Nephron progenitor cell (in vitro differentiated cells): ENCODE data around the gene CCDC188.
"Not testable (repeated sequence)": the region's sequence is repeated elsewhere in the genome, so short reads cannot be mapped to it uniquely, and the experiment has no call there.

Source experiments
- DNase-seq: peaks from one replicate; pipeline ENCODE4 v3.0.0; 2021
- H3K27ac Mint-ChIP-seq: 2 replicates; pipeline ENCODE4 v1.8.0; 2021; ENCODE audit warnings: mild to moderate bottlenecking, moderate library complexity, mixed read lengths
- H3K27me3 Mint-ChIP-seq: 2 replicates; pipeline ENCODE4 v1.8.0; 2021; ENCODE audit warnings: mild to moderate bottlenecking, low read depth, mixed read lengths; ENCODE audit not compliant: poor library complexity
- H3K36me3 Mint-ChIP-seq: 2 replicates; pipeline ENCODE4 v1.8.0; 2021; ENCODE audit warnings: low read depth, mixed read lengths
- H3K4me1 Mint-ChIP-seq: 2 replicates; pipeline ENCODE4 v1.8.0; 2021; ENCODE audit warnings: mixed read lengths
- H3K4me3 Mint-ChIP-seq: 2 replicates; pipeline ENCODE4 v1.8.0; 2021; ENCODE audit warnings: mild to moderate bottlenecking, moderate library complexity, mixed read lengths
- H3K9me3 Mint-ChIP-seq: 2 replicates; pipeline ENCODE4 v1.8.0; 2021; ENCODE audit warnings: mild to moderate bottlenecking, moderate library complexity, mixed read lengths
- TF ChIP-seq, protein P1 (sequence below): fragments of 200-600 bp; sonication (generic); IDR thresholded peaks from 2 replicates; pipeline ENCODE4 v1.5.0; 2021; ENCODE audit warnings: antibody characterized with exemption

CCDC188 gene

GRCh38 chr22:20160041-20160440, 9.2 kb upstream of the CCDC188 start:
- TF ChIP-seq, protein P1, sequence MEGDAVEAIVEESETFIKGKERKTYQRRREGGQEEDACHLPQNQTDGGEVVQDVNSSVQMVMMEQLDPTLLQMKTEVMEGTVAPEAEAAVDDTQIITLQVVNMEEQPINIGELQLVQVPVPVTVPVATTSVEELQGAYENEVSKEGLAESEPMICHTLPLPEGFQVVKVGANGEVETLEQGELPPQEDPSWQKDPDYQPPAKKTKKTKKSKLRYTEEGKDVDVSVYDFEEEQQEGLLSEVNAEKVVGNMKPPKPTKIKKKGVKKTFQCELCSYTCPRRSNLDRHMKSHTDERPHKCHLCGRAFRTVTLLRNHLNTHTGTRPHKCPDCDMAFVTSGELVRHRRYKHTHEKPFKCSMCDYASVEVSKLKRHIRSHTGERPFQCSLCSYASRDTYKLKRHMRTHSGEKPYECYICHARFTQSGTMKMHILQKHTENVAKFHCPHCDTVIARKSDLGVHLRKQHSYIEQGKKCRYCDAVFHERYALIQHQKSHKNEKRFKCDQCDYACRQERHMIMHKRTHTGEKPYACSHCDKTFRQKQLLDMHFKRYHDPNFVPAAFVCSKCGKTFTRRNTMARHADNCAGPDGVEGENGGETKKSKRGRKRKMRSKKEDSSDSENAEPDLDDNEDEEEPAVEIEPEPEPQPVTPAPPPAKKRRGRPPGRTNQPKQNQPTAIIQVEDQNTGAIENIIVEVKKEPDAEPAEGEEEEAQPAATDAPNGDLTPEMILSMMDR: no peak
- DNase-seq: no peak
- no peak overlapping the region for H3K27ac Mint-ChIP-seq
- H3K9me3 Mint-ChIP-seq: peaks cover 5% of the 10 kb centered on the region
- no peak overlapping the region for H3K4me3 Mint-ChIP-seq
- H3K4me1 Mint-ChIP-seq: peaks cover 12% of the 10 kb centered on the region
- no peaks in the 10 kb centered on the region for H3K36me3 Mint-ChIP-seq
- H3K27me3 Mint-ChIP-seq: peaks cover 18% of the 10 kb centered on the region

DNA sequence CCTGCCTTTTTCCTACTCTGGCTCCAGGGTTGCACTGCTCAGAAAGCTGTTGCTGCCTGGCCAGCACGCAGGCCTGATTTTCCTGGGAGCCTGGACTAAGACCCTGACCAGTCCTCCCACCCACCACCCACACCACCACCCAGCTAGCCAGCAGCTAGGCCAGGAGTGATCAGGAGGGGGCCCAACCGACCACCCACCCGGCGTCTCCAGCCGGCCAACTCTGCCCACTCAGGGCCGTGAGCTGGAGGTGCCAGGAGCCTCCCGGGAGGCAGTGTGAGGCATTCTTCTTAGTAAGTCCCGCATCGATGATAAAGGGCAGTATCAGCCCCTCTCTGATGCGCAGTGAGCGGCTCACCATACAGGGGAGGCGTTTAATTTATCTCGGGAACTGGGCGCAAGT, 8.7 kb upstream of the CCDC188 start:
- peaks cover 15% of the 10 kb centered on the region for H3K27me3 Mint-ChIP-seq
- H3K4me3 Mint-ChIP-seq, H3K27ac Mint-ChIP-seq, DNase-seq, H3K9me3 Mint-ChIP-seq, H3K36me3 Mint-ChIP-seq: not testable (repeated sequence)
- peaks cover 12% of the 10 kb centered on the region for H3K4me1 Mint-ChIP-seq

DNA sequence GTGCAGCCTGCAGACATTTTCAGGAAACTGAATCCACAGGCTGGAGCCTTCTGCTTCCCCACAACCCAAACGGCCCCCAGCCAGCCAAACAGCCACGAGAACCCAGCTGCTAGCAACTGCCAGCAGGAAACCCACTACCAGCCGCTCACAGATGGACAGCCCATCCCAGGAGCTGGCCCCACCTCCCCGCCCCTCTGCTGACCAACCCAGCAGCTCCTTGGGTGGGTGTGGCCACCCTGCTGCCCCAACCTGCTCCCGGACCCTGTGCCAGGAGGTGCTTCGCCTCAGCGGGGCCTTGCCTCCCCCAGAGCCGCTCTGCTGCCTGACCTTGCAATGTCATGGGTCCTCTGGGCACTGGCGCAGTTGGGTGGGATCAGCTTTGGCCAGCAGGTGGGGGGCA, 8.2 kb upstream of the CCDC188 start:
- DNase-seq: peak; percentile 56
- H3K9me3 Mint-ChIP-seq: peaks cover 1% of the 10 kb centered on the region
- peaks cover 15% of the 10 kb centered on the region for H3K27me3 Mint-ChIP-seq
- peaks cover 14% of the 10 kb centered on the region for H3K4me1 Mint-ChIP-seq
- H3K4me3 Mint-ChIP-seq: no peak overlapping the region
- TF ChIP-seq, protein P1: no peak
- no peak overlapping the region for H3K27ac Mint-ChIP-seq
- H3K36me3 Mint-ChIP-seq: no peaks in the 10 kb centered on the region

DNA sequence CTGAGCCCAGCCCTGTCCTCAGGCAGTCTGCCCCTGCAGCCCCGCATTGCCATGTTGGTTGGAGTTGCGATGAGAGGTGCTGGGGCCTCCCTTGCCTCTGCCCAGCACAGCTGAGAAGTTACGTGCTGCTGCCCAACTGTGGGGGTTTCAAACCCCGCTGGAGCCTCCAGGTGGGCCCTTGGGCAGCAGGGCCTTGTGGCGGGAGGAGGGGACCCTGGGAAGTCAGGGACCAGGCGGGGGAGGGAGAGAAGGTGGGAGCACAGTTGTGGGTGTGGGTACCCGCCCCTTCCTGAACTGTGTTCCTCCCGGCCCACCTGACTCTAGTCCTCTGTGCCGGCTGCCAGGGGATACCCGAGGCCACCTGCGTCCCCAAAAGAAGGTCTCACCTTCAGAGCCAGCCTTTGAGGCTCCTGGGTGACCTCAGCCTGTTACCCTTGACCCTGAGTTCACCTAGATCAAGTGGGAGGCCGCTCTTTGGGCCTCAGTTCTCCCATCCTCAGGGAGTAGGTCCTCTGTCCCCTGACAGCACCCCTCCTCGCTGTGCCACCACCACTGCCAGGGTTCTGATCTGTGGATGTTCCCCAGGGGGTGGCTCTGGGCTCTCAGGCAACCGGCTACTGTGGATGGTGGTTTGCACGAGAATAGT, 7.7 kb upstream of the CCDC188 start:
- Mint-ChIP-seq H3K36me3 (no peaks in the 10 kb centered on the region), H3K4me1 (peaks cover 19% of the 10 kb centered on the region), H3K27me3 (peaks cover 21% of the 10 kb centered on the region), H3K9me3 (no peaks in the 10 kb centered on the region), H3K4me3 (no peak overlapping the region), H3K27ac (no peak overlapping the region)
- no peak for DNase-seq
- TF ChIP-seq, protein P1: no peak

- Mint-ChIP-seq H3K4me3 (no peak overlapping the region), H3K4me1 (peaks cover 26% of the 10 kb centered on the region), H3K27me3 (peaks cover 22% of the 10 kb centered on the region), H3K36me3 (no peaks in the 10 kb centered on the region), H3K27ac (no peak overlapping the region), H3K9me3 (no peaks in the 10 kb centered on the region)
- DNase-seq: no peak
- TF ChIP-seq, protein P1: no peak
These were observed 6.8 kb upstream of the CCDC188 start for GRCh38 chr22:20157430-20158183.

DNA sequence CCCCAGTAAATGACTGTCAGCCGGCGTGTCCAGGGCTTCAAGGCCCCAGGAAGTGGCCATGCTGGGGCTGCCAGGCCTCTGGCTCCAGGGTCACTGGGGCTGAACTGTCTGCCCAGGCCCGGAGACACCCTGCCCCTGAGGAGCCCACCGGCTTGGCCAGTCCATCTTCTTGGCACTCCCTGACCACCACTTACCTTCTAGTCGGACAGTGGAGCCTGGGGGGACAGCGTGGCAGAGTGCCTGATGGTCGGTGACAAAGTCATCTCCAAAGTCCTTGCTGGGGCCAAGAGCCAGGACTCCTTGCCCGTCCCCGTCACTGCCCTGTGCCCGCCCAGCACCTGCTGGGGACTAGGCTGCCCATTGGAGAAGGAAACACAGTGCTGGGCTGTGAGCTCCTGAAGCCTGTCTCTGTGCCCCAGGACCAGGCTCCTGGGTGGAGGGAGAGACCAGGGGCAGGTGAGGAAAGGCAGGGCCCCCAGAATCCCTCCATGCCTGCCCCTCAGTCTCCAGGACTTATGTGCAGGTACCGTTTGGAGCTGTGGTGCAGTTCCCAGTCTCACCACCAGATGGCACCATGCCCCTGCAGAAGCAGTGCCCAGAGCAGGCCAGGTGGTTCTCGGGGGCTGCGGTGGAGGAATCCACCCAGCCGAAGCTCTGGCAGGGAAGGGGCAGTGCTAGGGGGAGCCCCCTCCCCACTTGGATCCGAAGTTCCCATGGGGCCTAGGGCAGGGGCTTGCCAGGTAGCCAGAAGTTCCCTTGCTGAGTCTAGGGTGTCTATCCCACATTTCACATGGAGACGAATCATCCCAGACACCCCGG, 6.0 kb upstream of the CCDC188 start:
- H3K4me3 Mint-ChIP-seq: no peak overlapping the region
- DNase-seq: peak; percentile 97
- H3K4me1 Mint-ChIP-seq: peaks cover 26% of the 10 kb centered on the region
- peaks cover 21% of the 10 kb centered on the region for H3K27me3 Mint-ChIP-seq
- H3K36me3 Mint-ChIP-seq: no peaks in the 10 kb centered on the region
- no peak overlapping the region for H3K27ac Mint-ChIP-seq
- H3K9me3 Mint-ChIP-seq: no peaks in the 10 kb centered on the region
- TF ChIP-seq, protein P1: peak; percentile 97
